ENCODE measurements around the gene HIBADH. TPM values are rescaled to one million over a fixed set of nuclear protein-coding genes. Genes with fewer than 3 reads are reported as not detected.

HIBADH gene
- total and polyA plus RNA-seq, 2 donors (not counting 3 experiments of a cell fraction or from before 2014, with no cell fraction given), result 22.6 to 30.5 TPM

DNA sequence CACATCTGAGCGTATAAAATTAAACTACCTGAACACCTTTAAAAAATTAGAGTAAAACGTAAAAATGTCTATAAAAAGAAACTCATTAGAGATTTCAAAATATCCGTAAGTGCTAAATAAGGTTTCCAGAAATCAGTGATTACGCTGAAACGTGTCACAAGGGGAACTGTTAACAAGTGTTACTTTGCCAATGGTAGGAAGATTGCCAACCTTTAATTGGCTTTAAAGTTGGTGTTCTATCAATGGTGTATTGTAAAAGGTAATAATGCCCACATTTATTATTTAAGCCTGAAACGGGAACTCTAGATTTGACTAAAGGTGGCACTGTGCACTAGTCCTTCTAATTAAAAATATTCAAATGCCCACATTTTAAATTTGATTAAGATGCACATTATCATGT lies 37.8 kb upstream of the HIBADH start:
- H3K9me1 ChIP-seq (replicated peaks; ENCODE audit: control insufficient read depth, extremely low read depth, insufficient read depth, low read length), result no peaks in the 10 kb centered on the region
- H3K79me2 ChIP-seq (ENCODE audit: control insufficient read depth, insufficient read depth, low read length), result no peaks in the 10 kb centered on the region
- H3K4me3 ChIP-seq (replicated peaks in 1 of 3; ENCODE audit: insufficient read depth in 1 of 3, low read depth in 1 of 3, low read length in 3 of 3), result no peak overlapping the region
- DNase-seq (ENCODE audit: low read depth, low spot score) (no peak), FAIRE-seq (no peak)
- H4K20me1 ChIP-seq (replicated peaks; ENCODE audit: control insufficient read depth, extremely low read depth, insufficient read depth, low read length), result no peaks in the 10 kb centered on the region
- no peak overlapping the region for H3K4me2 ChIP-seq (ENCODE audit: insufficient read depth, low read length)
- intact Hi-C loops (cut with micrococcal nuclease), result no loop called here
- ChIA-PET POLR2A (no interaction called here), CTCF (interaction anchor here (0.9 to 2.9 kb wide), 4 partner anchors 8 to 504 kb away, joined by 3 to 8 read pairs (median 3); no protein-coding TSS in a partner anchor)
- no peaks in the 10 kb centered on the region for H3K27me3 ChIP-seq (ENCODE audit: control insufficient read depth in 2 of 2, insufficient read depth in 2 of 2, low read length in 2 of 2)
- no peak overlapping the region for H3K9ac ChIP-seq (replicated peaks; ENCODE audit: extremely low read depth, insufficient read depth, low read length)
- BruUV-seq (replicated peaks), result no TSS peak
- no peaks in the 10 kb centered on the region for H3K9me3 ChIP-seq (replicated peaks; ENCODE audit: control insufficient read depth, insufficient read depth, low read length)
- dilution Hi-C loops (cut with MboI; ENCODE audit: extremely low pct_ligation_motif_present, low sequenced_read_pairs), result no loop called here
- TF ChIP-seq FOS (IDR thresholded peaks at IDR 0.05; ENCODE audit: borderline replicate concordance, insufficient read depth, low read length) (no peak), POLR2AphosphoS5 (IDR thresholded peaks at IDR 0.05; ENCODE audit: insufficient read depth, low read depth, low read length) (no peak), GATA2 (IDR thresholded peaks at IDR 0.05; ENCODE audit: insufficient read depth, insufficient read length, low read depth, low read length) (no peak), POLR2A (IDR thresholded peaks at IDR 0.05; ENCODE audit: low read depth, low read length) (no peak), MYC (IDR thresholded peaks at IDR 0.05; ENCODE audit: low read depth, low read length) (no peak), EZH2 (IDR thresholded peaks at IDR 0.05; ENCODE audit: borderline replicate concordance, low read depth, low read length, severe bottlenecking) (no peak), JUN (IDR thresholded peaks at IDR 0.05; ENCODE audit: borderline replicate concordance, insufficient read depth, insufficient read length, low read depth) (no peak)
- TF ChIP-seq, protein P1, sequence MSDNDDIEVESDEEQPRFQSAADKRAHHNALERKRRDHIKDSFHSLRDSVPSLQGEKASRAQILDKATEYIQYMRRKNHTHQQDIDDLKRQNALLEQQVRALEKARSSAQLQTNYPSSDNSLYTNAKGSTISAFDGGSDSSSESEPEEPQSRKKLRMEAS (IDR thresholded peaks at IDR 0.05; ENCODE audit: insufficient read depth, insufficient read length), result no peak
- TF ChIP-seq, protein P2, sequence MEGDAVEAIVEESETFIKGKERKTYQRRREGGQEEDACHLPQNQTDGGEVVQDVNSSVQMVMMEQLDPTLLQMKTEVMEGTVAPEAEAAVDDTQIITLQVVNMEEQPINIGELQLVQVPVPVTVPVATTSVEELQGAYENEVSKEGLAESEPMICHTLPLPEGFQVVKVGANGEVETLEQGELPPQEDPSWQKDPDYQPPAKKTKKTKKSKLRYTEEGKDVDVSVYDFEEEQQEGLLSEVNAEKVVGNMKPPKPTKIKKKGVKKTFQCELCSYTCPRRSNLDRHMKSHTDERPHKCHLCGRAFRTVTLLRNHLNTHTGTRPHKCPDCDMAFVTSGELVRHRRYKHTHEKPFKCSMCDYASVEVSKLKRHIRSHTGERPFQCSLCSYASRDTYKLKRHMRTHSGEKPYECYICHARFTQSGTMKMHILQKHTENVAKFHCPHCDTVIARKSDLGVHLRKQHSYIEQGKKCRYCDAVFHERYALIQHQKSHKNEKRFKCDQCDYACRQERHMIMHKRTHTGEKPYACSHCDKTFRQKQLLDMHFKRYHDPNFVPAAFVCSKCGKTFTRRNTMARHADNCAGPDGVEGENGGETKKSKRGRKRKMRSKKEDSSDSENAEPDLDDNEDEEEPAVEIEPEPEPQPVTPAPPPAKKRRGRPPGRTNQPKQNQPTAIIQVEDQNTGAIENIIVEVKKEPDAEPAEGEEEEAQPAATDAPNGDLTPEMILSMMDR (IDR thresholded peaks at IDR 0.05; ENCODE audit: extremely low read depth in 1 of 2, insufficient read depth in 1 of 2, low read depth in 1 of 2, low read length in 2 of 2), result no peak
- H3K27ac ChIP-seq (ENCODE audit: insufficient read depth, low read depth, low read length), result no peak overlapping the region
- H2AFZ ChIP-seq (ENCODE audit: low read depth, low read length), result no peak overlapping the region
- no peaks in the 10 kb centered on the region for H3K36me3 ChIP-seq (ENCODE audit: control insufficient read depth in 2 of 2, extremely low read depth in 1 of 2, insufficient read depth in 2 of 2, low read length in 2 of 2)
- H3K4me1 ChIP-seq (ENCODE audit: control insufficient read depth, extremely low read depth, insufficient read depth, low read length), result no peaks in the 10 kb centered on the region

All from endothelial cell of umbilical vein (primary cell).